ENCODE results near the gene RORC.
A peak's percentile ranks its signal among the peaks of the same experiment; 100 is the strongest.

Gene RORC

DNA sequence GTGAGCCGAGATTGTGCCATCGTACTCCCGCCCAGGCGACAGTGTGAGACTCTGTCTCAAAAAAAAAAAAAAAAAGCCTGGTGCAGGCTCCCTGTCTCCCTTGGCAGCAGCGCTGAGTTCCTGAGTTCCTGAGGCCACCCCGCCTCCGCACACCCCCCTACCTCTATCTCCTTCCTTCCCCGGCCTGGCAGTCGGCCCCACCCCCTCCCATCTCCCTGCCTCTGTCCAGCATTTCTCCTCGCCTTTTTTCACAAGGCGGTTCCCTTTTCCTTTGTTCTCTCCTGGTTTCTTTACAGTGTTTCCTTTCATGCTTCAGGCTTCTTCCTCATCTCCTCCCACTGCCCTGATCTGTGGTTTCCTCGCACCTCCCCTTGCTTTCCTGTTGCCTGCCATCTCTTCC lies 2.7 kb downstream of the RORC start:
- DNase-seq, result peak in 2 of 56 donors; percentile 8 to 10

DNA sequence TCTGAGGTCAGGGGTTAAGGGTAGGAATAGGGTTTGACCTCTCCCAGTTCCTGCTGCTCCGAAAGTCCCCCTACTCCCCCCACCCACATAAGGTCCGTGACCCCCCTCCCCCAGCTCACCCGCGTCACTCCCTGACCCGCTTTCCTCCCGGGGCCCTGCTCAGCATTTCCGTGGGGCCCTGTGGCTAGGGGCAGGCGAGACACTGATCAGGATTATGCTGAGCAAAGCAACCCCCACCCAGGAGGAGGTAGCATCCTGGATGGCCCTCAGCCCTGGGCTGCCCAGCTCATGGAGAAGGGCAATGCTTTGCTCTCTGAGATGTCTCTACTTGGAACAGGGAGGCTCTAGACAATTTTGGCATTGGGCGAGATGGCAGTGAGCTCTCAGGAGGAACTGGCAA lies 3.7 kb downstream of the RORC start:
- DNase-seq, result no peak

DNA sequence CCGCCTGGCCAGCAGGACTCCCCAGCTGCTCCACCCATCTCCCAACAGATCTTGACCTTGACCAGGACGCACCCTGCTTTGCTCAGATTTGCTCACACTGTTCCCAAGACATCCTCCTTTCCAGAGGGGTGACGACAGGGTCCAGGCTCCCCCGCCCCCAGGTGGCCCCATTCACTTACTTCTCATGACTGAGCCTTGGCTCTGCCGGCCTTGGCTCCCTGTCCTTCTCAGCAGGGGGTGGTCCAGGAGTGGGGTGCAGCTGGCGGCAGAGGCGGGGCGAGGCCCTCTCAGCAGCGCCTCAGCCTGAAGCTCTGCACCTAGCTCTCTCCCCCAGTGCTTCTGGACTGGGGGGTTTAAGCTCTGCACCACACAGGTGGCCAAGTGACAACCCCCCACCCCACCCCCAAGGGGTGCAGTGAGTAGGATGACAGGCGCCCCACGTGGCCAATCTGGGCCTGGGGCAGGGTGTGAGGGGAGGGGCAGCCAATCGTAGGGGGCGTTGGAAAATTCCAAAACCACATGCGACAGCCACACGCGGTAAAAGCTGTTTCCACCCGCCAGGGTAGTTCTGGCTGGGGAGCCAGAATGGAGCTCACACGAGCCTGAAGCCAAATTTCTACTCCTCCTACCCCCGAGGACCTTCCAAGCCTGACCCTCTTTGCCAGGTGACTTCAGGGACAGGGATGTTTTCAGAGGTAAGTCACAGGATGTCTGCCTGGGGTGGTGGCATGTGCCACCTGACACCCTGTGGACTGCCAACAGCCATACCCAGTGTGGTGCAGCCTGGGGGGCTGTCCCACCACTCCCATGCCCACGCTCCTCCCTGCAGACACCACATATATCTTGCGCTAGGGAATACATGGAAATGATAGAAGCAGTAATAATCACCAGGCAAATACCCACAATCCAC lies 5.6 kb downstream of the RORC start:
- no peak for DNase-seq

DNA sequence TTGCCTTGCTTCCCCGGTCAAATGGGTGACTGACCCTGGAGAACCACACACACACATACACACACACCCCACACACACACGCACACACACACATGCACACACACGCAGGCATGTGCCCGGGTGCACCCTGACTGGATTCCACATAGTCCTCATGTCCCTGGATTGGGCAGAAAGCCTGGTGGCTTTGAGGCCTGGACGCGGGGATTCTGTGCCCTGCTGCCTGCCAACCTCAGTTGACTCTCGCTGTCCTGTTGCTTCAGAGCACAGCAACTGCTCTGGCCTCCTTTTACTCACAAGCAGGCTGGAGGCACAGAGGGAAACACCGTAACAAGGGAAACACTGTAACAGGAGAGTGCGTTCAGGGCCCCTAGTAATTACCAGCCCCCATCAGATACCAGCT lies 6.4 kb downstream of the RORC start:
- DNase-seq, result peak in 1 of 56 donors; percentile 20

DNA sequence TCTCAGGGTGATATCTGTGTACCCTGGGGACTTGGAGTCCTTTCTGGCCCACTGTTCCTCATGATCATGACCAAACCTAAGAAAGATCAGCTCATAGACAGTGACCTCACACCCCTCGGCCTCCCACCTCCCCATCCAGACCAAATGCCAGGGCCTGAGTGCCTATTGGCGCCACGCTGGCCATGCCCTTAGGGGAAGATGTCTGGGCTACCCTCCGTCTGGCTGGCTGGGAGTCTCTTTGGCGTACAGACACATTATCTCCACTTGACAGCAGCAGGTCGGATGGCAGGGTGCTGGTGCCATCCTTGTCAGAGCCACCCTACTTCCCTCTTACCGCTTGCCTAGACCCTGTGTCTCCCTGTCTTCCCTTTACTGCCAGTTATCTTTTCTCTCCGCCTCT lies 8.4 kb downstream of the RORC start:
- DNase-seq, result no peak

DNA sequence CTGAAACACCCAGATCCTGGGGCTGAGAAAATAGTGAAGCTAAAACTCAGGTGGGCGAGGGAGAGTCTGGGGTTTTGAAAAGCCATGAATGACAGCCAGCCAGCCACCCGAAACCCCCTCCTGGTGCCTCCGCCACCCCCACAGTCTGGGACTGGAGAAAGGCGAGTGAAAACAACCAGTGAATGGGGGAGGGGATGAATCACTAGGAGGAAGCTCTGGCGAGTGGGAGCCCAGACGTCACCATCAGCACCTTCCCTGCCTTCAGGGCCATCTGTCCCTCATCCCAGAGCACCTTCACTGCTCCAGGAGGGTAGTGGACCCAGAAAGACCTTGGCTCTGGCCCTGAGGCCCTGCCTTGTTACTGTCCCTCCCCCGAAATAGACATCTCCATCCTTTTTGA lies 9.2 kb downstream of the RORC start:
- DNase-seq, result no peak

DNA sequence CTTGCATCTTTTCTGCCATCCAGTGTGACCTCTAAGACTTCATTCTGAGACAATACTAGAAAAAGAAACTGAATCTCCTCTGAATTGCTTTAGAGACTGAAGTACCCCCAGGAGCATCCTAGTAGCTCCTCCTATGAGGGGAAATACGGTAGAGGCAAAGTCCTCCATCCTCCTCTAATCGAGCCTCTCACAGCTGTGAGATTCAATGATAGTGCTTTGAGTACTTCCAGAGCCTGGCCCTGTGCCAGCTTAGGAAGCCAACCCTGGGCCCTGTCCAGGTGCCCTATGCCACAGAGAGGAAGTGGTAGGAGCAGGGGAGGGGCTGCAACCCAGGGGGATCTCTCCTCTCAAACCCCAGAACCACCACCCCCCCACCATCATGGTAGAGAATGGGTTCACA lies 10.7 kb downstream of the RORC start:
- no peak for DNase-seq

DNA sequence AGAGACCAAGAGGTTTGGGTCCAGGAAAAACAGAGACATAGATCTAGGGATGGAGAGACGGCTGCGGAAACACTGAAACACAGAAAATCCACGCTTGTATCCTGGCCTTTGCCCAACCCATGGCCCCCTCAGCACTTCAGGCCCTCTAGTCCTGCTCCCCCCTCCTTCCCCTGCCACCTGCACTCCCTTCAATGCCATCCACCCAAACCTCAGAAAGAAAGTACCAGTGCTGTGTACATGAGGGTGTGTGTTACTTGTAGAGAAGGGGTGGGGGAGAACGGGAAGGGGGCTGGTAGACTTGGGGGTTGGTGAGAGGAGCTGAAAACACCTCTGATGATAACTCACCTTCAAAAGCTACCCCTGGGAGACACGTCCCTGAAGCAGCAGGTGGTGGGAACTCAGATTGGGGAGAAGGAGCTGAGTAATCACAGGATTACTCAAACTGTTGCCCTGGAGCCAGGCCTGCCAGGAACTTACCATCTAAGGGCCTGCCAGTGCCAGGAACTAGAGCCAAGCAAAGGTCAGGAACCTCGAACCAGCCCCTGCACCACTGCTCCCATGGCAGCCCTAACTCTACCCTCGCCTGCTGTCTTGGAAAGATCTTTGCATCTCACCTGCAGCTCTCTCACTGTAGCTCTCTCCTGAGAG lies 11.5 kb downstream of the RORC start:
- DNase-seq, result no peak

DNA sequence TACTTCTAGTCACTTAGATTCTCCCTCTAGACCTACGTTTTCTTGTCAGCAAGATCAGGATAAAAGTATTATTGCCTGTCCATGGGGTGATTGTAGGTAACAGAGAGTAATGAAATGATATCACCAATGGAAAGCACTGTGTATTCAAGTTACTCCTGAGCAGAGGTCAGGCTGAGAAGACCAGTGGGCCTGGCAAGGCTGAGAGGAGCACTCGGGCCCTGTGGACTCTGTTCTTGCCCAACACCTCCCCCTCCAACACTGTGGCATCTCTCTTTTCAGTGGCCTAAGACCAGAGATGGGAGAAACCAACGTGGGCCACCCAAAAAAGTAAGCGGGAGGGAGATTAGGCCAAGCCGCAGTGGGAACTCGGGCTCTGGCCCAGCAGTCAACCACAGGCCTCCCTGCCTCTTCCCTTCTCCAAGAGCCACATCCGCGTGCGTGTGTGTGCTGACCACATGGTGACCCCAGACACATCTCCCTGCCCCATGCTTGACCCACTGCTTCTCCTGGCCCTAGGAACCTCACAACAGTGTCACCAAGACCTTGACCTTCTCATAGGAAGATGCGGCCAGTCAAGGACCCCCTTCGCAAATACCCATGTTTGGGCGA lies 12.3 kb downstream of the RORC start:
- DNase-seq, result no peak

DNA sequence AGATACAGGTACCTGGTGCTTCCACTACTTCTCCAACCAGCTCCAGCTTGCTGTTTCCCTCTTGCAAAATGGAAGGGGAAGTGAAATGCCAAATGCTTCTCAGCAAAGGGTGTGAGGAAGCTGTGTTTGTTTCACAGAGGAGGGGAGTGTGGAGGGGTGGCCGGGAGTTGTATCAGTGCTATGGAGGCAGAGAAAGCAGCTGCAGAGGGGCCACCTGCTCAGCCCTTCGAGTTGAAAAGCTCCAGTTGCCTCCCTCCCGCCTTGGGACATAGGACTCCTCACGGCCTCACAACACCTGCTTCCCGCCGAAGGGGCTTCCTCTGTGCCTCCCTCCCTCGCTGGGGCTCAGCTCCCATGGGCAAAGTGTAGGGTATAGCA lies 14.3 kb downstream of the RORC start:
- DNase-seq, result no peak

DNA sequence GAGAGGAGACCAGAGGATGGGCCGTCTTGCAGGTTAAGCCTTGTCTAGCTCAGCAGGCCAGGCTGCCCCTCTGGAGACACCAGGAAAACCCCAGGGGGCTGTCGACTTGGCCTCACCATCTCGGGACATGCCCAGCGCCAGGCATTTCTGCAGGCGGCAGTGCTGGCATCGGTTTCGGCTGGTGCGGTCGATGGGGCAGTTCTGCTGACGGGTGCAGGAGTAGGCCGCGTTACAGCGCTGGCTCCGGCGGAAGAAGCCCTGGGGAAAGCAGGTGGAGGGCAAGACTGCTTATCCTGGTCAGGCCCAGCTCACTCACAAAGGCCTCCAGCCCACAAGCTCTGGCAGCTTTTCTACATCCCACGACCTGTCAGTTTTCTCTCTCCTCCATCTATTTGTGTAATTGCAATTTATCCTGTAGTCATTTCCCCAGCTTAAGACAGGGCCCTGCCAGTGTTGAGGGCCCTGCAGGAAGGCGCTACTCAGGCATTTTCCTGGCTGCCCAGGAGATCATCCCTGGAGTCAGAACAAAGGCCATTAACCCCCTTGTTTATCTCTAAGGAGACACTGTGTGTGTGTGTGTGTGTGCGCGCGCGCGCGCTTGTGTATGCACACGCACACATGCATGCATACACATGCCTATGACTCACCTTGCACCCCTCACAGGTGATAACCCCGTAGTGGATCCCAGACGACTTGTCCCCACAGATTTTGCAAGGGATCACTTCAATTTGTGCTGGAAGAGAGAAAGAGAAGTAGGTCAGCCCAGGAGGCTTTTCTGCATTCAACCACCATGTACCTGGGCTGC lies 14.9 kb downstream of the RORC start:
- DNase-seq, result no peak

DNA sequence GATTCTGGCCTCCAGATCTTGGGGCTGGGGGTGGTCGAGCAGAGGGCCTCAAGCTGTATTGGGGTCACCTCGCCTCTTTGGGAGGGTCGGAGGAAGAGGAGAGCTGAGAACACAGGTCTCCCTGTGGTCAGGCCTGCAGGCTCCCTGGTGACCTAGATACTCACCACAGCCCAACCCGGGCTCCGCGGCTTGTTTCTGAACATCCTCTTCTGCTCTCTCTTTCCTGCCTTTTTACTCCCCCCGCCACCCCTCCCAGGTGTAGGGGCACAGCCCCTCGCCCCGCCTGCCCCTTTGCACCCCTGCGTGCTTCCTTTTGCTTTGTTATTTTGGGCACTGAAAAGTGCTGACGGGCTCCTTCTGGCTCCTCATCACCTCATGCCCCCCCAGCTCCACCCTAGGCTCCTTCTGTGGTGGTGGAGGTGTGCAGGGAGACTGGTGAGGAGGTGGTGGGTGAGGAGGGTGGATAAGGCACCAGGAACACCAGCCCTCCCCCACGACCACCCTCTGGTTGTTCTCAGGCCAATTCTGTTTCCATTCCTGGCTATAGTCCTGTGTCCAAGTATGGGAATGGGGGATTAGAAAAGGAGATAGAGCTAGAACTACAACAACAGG lies 15.8 kb downstream of the RORC start:
- DNase-seq, result no peak

DNA sequence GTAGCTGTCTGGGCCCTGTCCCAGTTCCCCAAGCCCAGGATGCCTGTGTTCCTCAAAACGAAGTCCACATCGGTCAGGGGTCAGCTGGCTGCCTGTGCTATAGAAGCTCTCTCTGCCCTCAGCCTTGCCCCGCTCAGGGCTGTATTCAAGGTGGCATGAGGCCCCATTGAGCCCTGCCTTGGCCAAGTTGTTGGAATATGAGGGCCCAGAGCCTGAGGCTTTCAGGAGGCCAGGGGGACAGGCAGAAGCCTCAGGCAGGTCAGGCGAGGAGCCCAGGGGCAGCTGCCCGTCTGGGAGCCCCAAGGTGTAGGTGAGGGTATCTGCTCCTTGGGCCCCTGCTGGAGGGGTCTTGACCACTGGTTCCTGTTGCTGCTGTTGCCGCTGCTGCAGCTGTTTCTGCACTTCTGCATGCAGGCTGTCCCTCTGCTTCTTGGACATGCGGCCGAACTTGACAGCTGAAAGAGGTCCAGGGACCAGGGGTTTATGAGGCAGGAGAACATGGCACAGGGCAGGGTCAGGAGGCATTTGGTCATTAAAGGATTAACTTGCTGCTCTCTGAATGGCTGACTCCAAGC lies 16.5 kb downstream of the RORC start:
- no peak for DNase-seq

DNA sequence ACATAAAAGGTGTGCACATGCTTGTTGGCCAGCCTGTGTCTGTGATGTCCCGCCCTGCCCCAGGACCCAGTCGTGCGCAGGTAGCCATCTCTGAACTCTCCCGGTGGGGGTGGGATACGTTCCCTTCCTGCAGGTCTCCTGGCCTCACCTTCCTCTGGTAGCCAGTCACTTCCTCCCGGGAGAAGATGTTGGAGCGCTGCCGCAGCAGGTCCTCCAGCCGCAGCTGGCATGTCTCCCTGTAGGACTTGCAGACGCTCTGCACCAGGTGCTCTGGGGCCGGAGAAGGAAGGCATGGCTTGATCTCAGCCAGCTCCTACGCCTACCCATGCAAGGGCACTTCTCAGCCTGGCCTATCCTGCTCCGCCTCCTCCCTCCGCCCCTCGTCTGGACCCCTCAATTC lies 17.2 kb downstream of the RORC start:
- no peak for DNase-seq

DNA sequence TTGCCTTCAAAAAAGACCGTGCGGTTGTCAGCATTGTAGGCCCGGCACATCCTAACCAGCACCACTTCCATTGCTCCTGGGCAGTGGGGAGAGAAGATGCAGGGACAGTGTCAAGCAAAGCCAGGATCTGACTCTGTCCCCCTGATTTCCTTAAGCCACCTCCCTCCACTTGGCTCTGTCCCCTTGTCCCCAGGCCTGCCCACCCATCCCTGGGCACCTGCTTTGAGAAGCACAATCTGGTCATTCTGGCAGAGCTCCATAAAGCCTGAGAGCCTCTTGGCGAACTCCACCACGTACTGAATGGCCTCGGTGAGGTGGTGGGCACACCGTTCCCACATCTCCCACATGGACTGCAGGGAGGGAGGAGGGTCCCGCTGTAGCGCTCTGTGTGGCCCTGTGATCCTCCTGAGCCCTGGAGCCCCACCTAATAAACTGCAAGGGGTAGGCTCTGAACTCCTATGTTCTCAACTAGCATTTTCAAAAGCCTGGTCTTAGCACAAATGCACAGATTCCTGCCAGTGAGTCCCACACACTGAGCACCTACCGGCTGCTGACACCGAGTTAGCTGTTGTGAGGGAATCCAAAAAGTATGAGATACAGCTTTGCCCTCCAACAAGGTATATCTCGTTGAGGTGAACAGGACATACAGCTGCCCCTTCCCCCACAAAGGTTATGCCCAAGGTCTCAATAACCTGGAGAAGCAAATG lies 18.2 kb downstream of the RORC start:
- DNase-seq, result no peak

DNA sequence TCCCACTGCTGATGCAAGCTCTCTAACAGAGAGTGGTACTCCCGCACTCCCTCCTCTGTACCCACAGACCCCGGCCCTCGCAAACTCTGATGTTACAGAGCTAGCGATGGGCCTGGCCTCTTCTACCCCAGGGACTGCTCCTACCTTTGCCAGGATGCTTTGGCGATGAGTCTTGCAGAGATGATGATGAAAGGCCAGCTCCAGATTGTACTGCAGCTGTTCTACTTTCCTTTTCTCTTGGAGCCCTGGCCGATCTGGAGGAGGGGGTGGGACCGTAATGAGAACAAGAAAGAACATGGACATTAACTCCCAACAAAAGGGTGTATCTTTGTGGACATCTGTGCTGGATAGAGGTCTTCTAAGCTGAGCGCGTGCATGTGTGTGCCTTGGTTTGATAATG lies 20.4 kb downstream of the RORC start:
- no peak for DNase-seq

DNA sequence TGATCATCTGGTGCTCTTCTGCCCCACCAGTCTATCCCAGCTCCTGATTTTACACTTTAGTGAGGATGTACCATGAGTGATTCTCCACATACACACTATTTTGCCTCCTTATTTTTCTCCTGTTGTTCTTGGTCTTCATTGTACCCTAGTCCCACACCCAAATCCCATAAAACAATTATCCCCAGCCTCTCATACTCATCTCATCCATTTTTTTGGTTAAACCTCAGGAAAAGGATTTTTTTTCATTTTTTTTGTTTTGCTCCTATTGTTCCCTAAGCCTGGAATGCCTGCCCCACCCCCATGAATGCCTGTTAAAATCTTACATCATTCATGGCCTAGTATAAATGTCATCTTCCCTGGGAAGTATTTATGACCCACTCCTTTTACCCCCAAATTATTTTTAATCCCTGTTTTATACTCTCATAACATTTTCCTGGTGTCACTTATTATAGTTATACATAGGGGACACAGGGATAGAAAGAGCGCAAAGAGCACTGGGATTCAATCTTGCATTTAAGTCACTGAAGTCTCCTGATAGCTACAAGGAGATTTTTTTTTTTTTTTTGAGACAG lies 21.5 kb downstream of the RORC start:
- no peak for DNase-seq

DNA sequence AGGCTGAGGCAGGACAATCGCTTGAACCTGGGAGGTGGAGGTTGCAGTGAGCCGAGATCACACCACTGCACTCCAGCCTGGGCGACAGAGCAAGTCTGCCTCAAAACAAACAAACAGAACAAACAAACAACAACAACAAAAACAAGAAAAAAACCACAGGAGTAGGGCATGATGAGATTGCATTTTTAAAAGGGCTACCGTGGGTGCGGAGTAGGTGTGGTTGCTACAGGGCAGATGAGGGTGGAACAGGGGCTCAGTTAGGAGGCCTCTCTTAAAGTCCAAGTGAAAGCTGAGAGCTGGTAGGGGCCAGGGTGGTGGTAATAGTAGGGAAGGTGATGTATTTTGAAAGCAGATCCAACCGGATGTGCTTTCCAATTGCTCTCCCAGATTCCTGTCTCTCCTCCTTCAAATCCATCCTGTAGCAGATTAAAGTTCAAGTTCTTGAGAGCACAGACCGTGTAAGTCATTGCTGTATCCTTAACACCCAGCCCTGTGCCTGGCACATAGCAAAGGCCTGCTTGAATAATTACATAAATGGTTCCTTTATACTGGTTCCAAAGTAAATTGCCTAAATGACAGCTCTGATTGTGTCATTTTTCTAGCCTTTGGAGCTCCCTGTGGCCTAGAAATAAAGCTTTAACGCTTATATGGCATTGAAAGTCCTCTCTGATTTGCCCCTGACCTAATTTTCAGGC lies 22.2 kb downstream of the RORC start:
- DNase-seq, result no peak

DNA sequence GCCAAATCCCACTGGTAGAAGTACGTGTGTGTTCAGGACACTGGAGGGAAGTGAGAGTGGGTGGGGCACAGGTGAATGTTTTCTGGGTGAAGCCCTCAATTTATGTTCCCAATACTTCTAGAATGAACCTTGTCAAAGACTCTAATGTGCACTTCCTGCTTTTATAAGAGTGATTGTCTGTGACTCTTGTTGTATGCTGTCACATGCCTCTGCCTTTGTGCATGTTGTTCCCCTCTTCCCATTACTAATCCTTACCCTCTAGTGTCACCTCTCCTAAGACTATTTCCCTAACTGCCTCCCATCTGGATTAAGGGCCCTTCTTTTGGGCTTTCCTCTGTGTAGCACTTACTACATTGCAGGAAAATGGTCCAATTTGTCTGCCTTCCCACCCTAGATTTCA lies 23.8 kb downstream of the RORC start:
- no peak for DNase-seq
